CD4-positive, alpha-beta T cell treated with Interleukin-17A for 1 hour (primary cell): ENCODE data around the gene ATG4B.

ENCODE experiments used
- DNase-seq: peaks from one replicate; pipeline ENCODE4 v3.0.0-alpha.2; 2020

Gene ATG4B

GRCh38 chr2:241668354-241668753 lies 30.9 kb downstream of the ATG4B start:
- DNase-seq, result no peak

- no peak for DNase-seq
Observed at GRCh38 chr2:241668839-241669238, 31.3 kb downstream of the ATG4B start.

- no peak for DNase-seq
Observed at GRCh38 chr2:241670333-241671110, 33.0 kb downstream of the ATG4B start.

- no peak for DNase-seq
Observed at GRCh38 chr2:241671457-241672240, 34.2 kb downstream of the ATG4B start.

DNA sequence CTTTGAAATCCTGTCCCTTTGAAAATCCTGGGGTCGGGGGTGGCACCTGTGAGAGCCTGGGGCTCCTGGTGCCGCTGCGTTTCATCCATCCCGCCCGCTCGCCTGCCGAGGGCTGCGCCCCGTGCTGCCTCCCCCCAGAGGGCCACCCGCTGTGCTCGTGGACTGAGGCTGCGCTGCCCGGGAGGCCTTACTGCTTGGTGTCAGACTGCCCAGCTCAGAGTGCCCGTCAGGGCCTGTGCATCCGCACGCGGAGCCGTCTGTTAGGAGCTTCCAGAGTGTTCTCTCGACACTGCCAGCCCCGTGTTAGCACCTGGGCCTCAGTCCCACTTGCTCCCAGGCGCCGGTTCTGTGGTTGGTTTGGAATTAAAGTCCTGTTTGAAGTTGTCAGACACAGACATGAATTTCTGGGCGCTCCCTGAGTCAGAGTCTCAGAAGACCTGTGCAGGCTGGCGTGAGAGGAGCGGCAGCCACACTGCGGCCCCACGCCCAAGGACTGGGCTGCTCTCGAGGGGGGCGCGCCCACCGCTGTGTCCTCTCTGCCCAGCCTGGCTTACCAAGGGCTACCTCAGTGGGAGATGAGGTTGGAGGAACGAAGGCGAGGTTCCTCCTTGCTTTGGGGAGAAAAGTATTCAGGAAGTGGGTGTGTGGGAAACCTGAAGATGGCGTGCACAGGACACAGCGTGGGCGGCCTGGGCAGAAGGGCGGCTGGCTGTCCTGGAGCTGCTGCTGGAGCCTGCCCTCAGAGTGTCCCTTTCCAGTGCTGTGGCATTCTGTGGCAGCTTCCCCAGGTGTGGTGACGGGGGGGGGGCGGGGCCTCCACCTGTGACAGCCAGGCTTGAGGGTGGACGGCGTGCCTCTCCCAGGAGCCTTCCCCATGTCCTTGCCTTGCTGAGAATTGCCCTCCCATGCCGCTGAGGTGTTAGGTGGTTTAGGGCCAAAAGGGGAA lies 35.0 kb downstream of the ATG4B start:
- DNase-seq, result no peak

DNA sequence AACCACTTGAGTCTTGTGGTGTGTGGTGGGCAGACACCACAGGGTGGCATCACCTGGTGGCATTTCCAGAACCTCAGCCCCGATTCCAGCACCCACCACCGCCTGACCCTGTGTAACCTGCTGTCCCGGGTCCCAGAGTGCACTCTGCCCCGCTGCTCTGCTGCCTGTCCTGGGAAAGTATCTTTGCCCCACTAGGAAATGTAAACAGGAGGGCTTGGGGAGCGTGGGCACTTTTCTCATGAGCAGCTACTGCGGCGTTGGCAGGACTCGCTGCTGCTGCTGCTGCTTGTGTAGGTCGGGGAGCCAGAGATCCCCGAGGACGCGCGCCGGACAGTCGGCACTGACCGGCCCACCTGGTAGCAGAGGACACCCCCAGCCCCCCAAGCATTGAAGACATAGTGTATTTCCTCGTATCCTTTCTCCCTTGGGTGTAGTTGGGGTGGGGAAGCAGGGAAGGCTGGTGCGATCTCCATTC lies 35.7 kb downstream of the ATG4B start:
- DNase-seq, result no peak

DNA sequence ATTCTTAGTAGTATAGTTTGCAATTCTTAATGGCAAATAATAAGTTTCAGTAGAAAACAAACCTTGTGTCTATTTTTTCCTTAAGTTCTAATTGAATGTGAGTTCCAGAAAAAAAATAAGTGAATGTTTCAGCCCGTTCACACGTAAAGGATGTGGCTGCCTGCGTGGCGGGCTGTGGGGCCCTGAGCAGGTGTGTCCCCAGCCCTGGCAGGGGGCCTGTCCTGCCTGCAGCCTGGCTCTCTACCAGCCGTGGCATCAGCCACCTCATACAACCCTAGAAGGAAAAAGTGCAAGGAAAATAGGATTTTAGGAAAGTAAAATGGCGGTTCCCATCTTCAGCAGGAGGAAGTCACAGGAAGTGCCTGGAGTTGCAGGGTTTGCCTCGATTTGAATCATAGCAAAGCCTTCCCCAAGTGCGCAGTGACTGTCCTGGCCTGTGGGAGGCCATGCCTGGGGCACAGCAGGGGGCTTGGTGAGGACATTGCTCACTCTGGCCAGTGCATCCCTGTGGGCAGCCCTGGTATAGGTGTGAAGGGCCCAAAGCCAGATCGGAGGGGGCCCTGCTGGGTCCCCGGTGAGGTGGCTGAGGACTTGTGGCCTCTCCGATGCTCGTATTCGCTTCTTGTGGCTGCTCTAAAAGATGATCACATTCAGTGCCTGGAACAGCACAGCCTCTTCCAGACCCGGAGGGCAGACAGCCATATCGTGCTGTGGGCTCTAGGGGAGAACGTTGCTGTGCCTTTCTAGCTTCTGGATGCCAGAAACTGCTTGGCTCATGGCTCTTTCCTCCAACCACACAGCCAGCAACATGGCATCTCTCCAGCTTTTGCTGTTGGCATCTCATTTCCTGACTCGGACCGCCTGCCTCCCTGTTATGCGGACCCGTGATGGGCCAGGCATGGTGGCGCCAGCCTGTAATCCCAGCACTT lies 36.6 kb downstream of the ATG4B start:
- DNase-seq, result no peak

DNA sequence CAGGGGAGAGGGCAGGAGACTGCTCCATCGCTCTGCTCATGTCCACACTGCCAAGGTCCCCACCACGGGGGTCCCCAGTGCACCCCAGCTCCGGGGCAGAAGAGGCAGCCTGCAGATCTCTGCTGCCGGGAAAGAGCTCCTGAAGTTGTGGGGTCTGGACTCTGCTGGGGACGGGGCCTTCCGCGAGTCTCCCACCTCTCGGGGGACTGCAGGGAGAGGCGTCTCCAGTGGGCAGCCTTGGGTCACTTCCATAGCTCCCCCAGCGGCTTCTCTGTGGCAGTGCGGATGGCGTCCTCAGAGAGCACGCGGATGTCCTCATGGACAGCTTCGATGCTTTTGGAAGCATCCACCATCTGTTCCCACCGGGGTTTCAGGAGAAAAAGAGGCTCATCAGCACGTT lies 38.4 kb downstream of the ATG4B start:
- no peak for DNase-seq

DNA sequence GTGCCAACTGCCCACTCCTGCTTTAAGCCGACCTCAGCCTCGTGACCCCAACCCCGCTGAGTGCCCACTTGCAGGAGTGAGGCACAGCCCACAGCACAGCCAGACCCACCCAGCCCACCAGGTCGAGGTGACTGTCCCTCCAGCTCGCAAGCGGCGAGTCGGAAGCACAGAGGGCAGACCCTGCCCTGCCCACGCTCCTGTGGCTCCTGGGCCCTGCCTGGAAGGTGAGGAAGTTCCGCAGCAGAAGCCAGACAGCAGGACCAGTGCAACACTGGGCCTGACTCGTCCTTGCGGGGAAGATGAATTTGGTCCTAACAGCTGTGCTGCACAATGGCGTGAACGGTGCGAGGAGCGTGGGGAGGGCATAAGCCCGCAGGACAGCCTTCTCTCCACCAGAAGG lies 39.2 kb downstream of the ATG4B start:
- no peak for DNase-seq

- DNase-seq, result no peak
Observed at GRCh38 chr2:241677392-241677791, 39.9 kb downstream of the ATG4B start.

- no peak for DNase-seq
Observed at GRCh38 chr2:241678307-241678706, 40.8 kb downstream of the ATG4B start.

- no peak for DNase-seq
Observed at GRCh38 chr2:241678784-241679540, 41.5 kb downstream of the ATG4B start.

DNA sequence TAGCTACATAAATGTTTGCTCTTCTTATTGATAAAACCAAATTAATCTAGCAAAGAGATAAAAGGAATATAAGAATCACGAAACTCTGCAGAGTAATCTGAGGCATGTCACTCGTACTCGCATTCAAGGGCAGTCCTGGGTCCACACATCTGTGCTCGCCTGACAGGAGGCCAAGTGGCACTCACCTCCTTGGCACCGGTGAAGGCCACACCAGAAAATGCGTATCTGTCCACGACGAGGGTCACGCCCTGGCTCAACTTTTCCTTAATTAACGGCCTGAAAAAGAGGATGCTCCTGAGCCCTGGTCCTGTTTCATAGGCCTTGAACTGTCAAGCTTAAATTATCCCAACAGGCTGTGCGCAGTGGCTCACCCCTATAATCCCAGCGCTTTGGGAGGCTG lies 42.6 kb downstream of the ATG4B start:
- DNase-seq, result no peak

GRCh38 chr2:241680827-241681599 lies 43.5 kb downstream of the ATG4B start:
- DNase-seq, result no peak

- no peak for DNase-seq
Observed at GRCh38 chr2:241686324-241686649, 48.8 kb downstream of the ATG4B start.

GRCh38 chr2:241686650-241687425 lies 49.3 kb downstream of the ATG4B start, which contains the start of gene DTYMK:
TSS of gene DTYMK (minus strand) at chr2:241686815. CDS start at chr2:241686783, 32 bp downstream.
- peak; percentile 95 for DNase-seq

- no peak for DNase-seq
Observed at GRCh38 chr2:241689306-241689705, 51.8 kb downstream of the ATG4B start.

GRCh38 chr2:241690202-241690717 lies 52.8 kb downstream of the ATG4B start:
- DNase-seq, result no peak

GRCh38 chr2:241692448-241692847 lies 55.0 kb downstream of the ATG4B start:
- DNase-seq, result no peak
